SJSA1 (cell line): ENCODE data around the gene SLC13A3. TPM values are rescaled to one million over a fixed set of nuclear protein-coding genes. Genes with fewer than 3 reads are reported as not detected.

Experiments used
- DNase-seq, 2 experiments: peaks; one replicate each; pipeline ENCODE4 v3.0.0-alpha.2; 2015 to 2020; ENCODE audit warnings: low spot score in 2 of 2, low read depth in 1 of 2
- H3K27ac ChIP-seq: fragments of 250-450 bp; sonication (Bioruptor Pico); 2 replicates; pipeline ENCODE4 v1.5.1; 2020; ENCODE audit warnings: mild to moderate bottlenecking, moderate library complexity
- H3K27me3 ChIP-seq: fragments of 250-450 bp; sonication (Bioruptor Pico); replicated peaks from 2 replicates; pipeline ENCODE4 v1.5.1; 2020; ENCODE audit warnings: mild to moderate bottlenecking, moderate library complexity
- H3K36me3 ChIP-seq: fragments of 250-450 bp; sonication (Bioruptor Pico); 2 replicates; pipeline ENCODE4 v1.5.1; 2020; ENCODE audit warnings: mild to moderate bottlenecking
- H3K4me1 ChIP-seq: fragments of 250-450 bp; sonication (Bioruptor Pico); replicated peaks from 2 replicates; pipeline ENCODE4 v1.6.1; 2021; ENCODE audit warnings: mild to moderate bottlenecking
- H3K4me3 ChIP-seq: fragments of 250-450 bp; sonication (Bioruptor Pico); 2 replicates; pipeline ENCODE4 v1.5.1; 2020; ENCODE audit warnings: mild to moderate bottlenecking
- H3K9me3 ChIP-seq: fragments of 250-450 bp; sonication (Bioruptor Pico); replicated peaks from 2 replicates; pipeline ENCODE4 v1.5.1; 2020; ENCODE audit warnings: mild to moderate bottlenecking
- total RNA-seq: library from RNA; depleted of rRNA; stranded (reverse); fragments of >200 nt; shearing (Covaris generic); gene quantifications from 2 replicates; pipeline ENCODE4 v1.2.3, GENCODE V29; 2014

The SLC13A3 gene
- total RNA-seq, 1 experiment from 2014 or later = not detected

- Histone ChIP-seq H3K36me3 (no peaks in the 10 kb centered on the region), H3K4me1 (no peaks in the 10 kb centered on the region), H3K9me3 (no peaks in the 10 kb centered on the region), H3K27me3 (no peaks in the 10 kb centered on the region), H3K27ac (no peak overlapping the region), H3K4me3 (no peak overlapping the region)
- no peak for DNase-seq
Observed at GRCh38 chr20:46640536-46641311, 10.5 kb downstream of the SLC13A3 start.

GRCh38 chr20:46640044-46640443 is 11.2 kb downstream of the SLC13A3 start:
- Histone ChIP-seq H3K27ac (no peak overlapping the region), H3K4me3 (no peak overlapping the region), H3K27me3 (no peaks in the 10 kb centered on the region), H3K36me3 (no peaks in the 10 kb centered on the region), H3K9me3 (no peaks in the 10 kb centered on the region), H3K4me1 (no peaks in the 10 kb centered on the region)
- no peak for DNase-seq

- H3K4me3 ChIP-seq = no peak overlapping the region
- no peak overlapping the region for H3K27ac ChIP-seq
- H3K9me3 ChIP-seq = no peaks in the 10 kb centered on the region
- H3K36me3 ChIP-seq = no peaks in the 10 kb centered on the region
- H3K27me3 ChIP-seq = no peaks in the 10 kb centered on the region
- DNase-seq = no peak
- H3K4me1 ChIP-seq = no peaks in the 10 kb centered on the region
Observed at GRCh38 chr20:46639587-46639986, 11.7 kb downstream of the SLC13A3 start.

GRCh38 chr20:46638898-46639274 is 12.4 kb downstream of the SLC13A3 start:
- Histone ChIP-seq H3K27ac (no peak overlapping the region), H3K9me3 (no peaks in the 10 kb centered on the region), H3K36me3 (no peaks in the 10 kb centered on the region), H3K4me1 (no peaks in the 10 kb centered on the region), H3K4me3 (no peak overlapping the region), H3K27me3 (no peaks in the 10 kb centered on the region)
- DNase-seq = no peak

GRCh38 chr20:46638134-46638897 is 12.9 kb downstream of the SLC13A3 start:
- H3K9me3 ChIP-seq = no peaks in the 10 kb centered on the region
- no peaks in the 10 kb centered on the region for H3K27me3 ChIP-seq
- H3K4me1 ChIP-seq = no peaks in the 10 kb centered on the region
- DNase-seq = no peak
- H3K4me3 ChIP-seq = no peak overlapping the region
- H3K36me3 ChIP-seq = no peaks in the 10 kb centered on the region
- H3K27ac ChIP-seq = no peak overlapping the region

GRCh38 chr20:46637427-46638133 is 13.7 kb downstream of the SLC13A3 start:
- Histone ChIP-seq H3K4me3 (no peak overlapping the region), H3K9me3 (no peaks in the 10 kb centered on the region), H3K4me1 (no peaks in the 10 kb centered on the region), H3K27me3 (no peaks in the 10 kb centered on the region), H3K36me3 (no peaks in the 10 kb centered on the region), H3K27ac (no peak overlapping the region)
- DNase-seq = no peak

GRCh38 chr20:46637020-46637419 is 14.2 kb downstream of the SLC13A3 start:
- Histone ChIP-seq H3K27me3 (no peaks in the 10 kb centered on the region), H3K36me3 (no peaks in the 10 kb centered on the region), H3K4me1 (no peaks in the 10 kb centered on the region), H3K4me3 (no peak overlapping the region), H3K27ac (no peak overlapping the region), H3K9me3 (no peaks in the 10 kb centered on the region)
- DNase-seq = no peak

- H3K27ac ChIP-seq = no peak overlapping the region
- H3K9me3 ChIP-seq = no peaks in the 10 kb centered on the region
- no peaks in the 10 kb centered on the region for H3K4me1 ChIP-seq
- H3K4me3 ChIP-seq = no peak overlapping the region
- no peak for DNase-seq
- H3K27me3 ChIP-seq = no peaks in the 10 kb centered on the region
- H3K36me3 ChIP-seq = no peaks in the 10 kb centered on the region
Observed at GRCh38 chr20:46636514-46636913, 14.7 kb downstream of the SLC13A3 start.

- no peak for DNase-seq
- Histone ChIP-seq H3K4me1 (no peaks in the 10 kb centered on the region), H3K27ac (no peak overlapping the region), H3K27me3 (no peaks in the 10 kb centered on the region), H3K9me3 (no peaks in the 10 kb centered on the region), H3K36me3 (no peaks in the 10 kb centered on the region), H3K4me3 (no peak overlapping the region)
Observed at GRCh38 chr20:46635514-46636136, 15.6 kb downstream of the SLC13A3 start.

GRCh38 chr20:46634528-46634927 is 16.7 kb downstream of the SLC13A3 start:
- Histone ChIP-seq H3K4me3 (no peak overlapping the region), H3K27me3 (no peaks in the 10 kb centered on the region), H3K27ac (no peak overlapping the region), H3K36me3 (no peaks in the 10 kb centered on the region), H3K4me1 (no peaks in the 10 kb centered on the region), H3K9me3 (no peaks in the 10 kb centered on the region)
- no peak for DNase-seq

- DNase-seq = no peak
- H3K4me3 ChIP-seq = no peak overlapping the region
- no peaks in the 10 kb centered on the region for H3K27me3 ChIP-seq
Observed at GRCh38 chr20:46631874-46632446, 19.3 kb downstream of the SLC13A3 start.

GRCh38 chr20:46631212-46631869 is 19.9 kb downstream of the SLC13A3 start:
- no peaks in the 10 kb centered on the region for H3K27me3 ChIP-seq
- H3K9me3 ChIP-seq = no peaks in the 10 kb centered on the region
- no peak overlapping the region for H3K27ac ChIP-seq
- H3K4me3 ChIP-seq = no peak overlapping the region
- DNase-seq = no peak
- H3K4me1 ChIP-seq = no peaks in the 10 kb centered on the region
- no peaks in the 10 kb centered on the region for H3K36me3 ChIP-seq

More at GRCh38 chr20:46631874-46632446, 19.3 kb downstream of the SLC13A3 start:
- Histone ChIP-seq H3K4me1 (no peaks in the 10 kb centered on the region), H3K27ac (no peak overlapping the region), H3K9me3 (no peaks in the 10 kb centered on the region), H3K36me3 (no peaks in the 10 kb centered on the region)

GRCh38 chr20:46630306-46630705 is 21.0 kb downstream of the SLC13A3 start:
- Histone ChIP-seq H3K36me3 (no peaks in the 10 kb centered on the region), H3K4me3 (no peak overlapping the region), H3K4me1 (no peaks in the 10 kb centered on the region), H3K27ac (no peak overlapping the region), H3K9me3 (no peaks in the 10 kb centered on the region), H3K27me3 (no peaks in the 10 kb centered on the region)
- DNase-seq = no peak
